CD14-positive monocyte (primary cell): Measurements from ENCODE around the gene ZNF552. TPM values are rescaled to one million over a fixed set of nuclear protein-coding genes. Genes with fewer than 3 reads are reported as not detected.
"Not testable (repeated sequence)": the region's sequence is repeated elsewhere in the genome, so short reads cannot be mapped to it uniquely, and the experiment has no call there.

Experiments used
- DNase-seq, 3 donors: peaks; one replicate each; pipeline ENCODE4 v3.0.0-alpha.2; 2011 to 2022
- H2AFZ ChIP-seq: 2 replicates; pipeline ENCODE4 v1.6.0; 2012; ENCODE audit warnings: mild to moderate bottlenecking, low read depth, low read length, inconsistent platforms; ENCODE audit not compliant: insufficient read depth, poor library complexity, severe bottlenecking
- H3K27ac ChIP-seq, 2 donors: 1 replicate in 1 of 2; 2 replicates in 1 of 2; pipeline ENCODE4 v1.5.1; 2012 to 2013; ENCODE audit warnings: low read length in 2 of 2, control low read depth in 1 of 2, inconsistent platforms in 1 of 2, low read depth in 1 of 2, mild to moderate bottlenecking in 1 of 2
- H3K27me3 ChIP-seq, 2 donors: one replicate each; pipeline versions ENCODE4 v1.6.0 to v1.6.1; 2011 to 2013; ENCODE audit warnings: low read length in 2 of 2; ENCODE audit not compliant: control insufficient read depth in 2 of 2, insufficient read depth in 2 of 2
- H3K36me3 ChIP-seq, 2 donors: replicated peaks in 1 of 2; 1 replicate in 1 of 2; 2 replicates in 1 of 2; pipeline versions ENCODE4 v1.5.1 to v1.6.1; 2012 to 2013; ENCODE audit warnings: low read length in 2 of 2, control low read depth in 1 of 2, inconsistent platforms in 1 of 2, mild to moderate bottlenecking in 1 of 2; ENCODE audit not compliant: insufficient read depth in 2 of 2, control insufficient read depth in 1 of 2
- H3K4me1 ChIP-seq, 2 donors: 1 replicate in 1 of 2; 2 replicates in 1 of 2; pipeline versions ENCODE4 v1.5.1 to v1.6.1; 2012 to 2013; ENCODE audit warnings: low read length in 2 of 2, control low read depth in 1 of 2, inconsistent platforms in 1 of 2, mild to moderate bottlenecking in 1 of 2, moderate library complexity in 1 of 2; ENCODE audit not compliant: insufficient read depth in 2 of 2, control insufficient read depth in 1 of 2
- H3K4me2 ChIP-seq: replicated peaks from 2 replicates; pipeline ENCODE3; 2012; ENCODE audit warnings: low read length, moderate library complexity, mild to moderate bottlenecking; ENCODE audit not compliant: poor library complexity, severe bottlenecking; ENCODE audit errors: extremely low read depth
- H3K4me3 ChIP-seq, 3 experiments: fragments of 200-600 bp in 1 of 3; sonication (generic) in 1 of 3; replicated peaks in 1 of 3; 1 replicate in 2 of 3; 2 replicates in 1 of 3; pipeline ENCODE4 v1.5.1; 2011 to 2013; ENCODE audit warnings: low read length in 3 of 3, mild to moderate bottlenecking in 3 of 3, control low read depth in 2 of 3, low read depth in 2 of 3, inconsistent platforms in 1 of 3, moderate library complexity in 1 of 3
- H3K79me2 ChIP-seq: 2 replicates; pipeline ENCODE4 v1.6.0; 2012; ENCODE audit warnings: mild to moderate bottlenecking, control low read depth, inconsistent platforms, low read length, moderate library complexity; ENCODE audit not compliant: insufficient read depth
- H3K9ac ChIP-seq: 2 replicates; pipeline ENCODE4 v1.6.0; 2017; ENCODE audit warnings: low read length, mild to moderate bottlenecking; ENCODE audit not compliant: insufficient read depth, poor library complexity, severe bottlenecking
- H3K9me3 ChIP-seq, 2 donors: replicated peaks in 1 of 2; 1 replicate in 1 of 2; 2 replicates in 1 of 2; pipeline versions ENCODE4 v1.5.1 to v1.6.1; 2012 to 2013; ENCODE audit warnings: low read length in 2 of 2, control low read depth in 1 of 2; ENCODE audit not compliant: control insufficient read depth in 1 of 2, insufficient read depth in 1 of 2
- H4K20me1 ChIP-seq: 2 replicates; pipeline ENCODE4 v1.6.0; 2012; ENCODE audit warnings: mild to moderate bottlenecking, low read length, control low read depth, moderate library complexity; ENCODE audit not compliant: insufficient read depth
- H3K27ac Mint-ChIP-seq, 7 donors: one replicate each; pipeline ENCODE4 v1.8.0; 2020; ENCODE audit warnings: mild to moderate bottlenecking in 7 of 7, mixed read lengths in 7 of 7, moderate library complexity in 6 of 7, inconsistent platforms in 2 of 7
- H3K27me3 Mint-ChIP-seq, 3 donors: one replicate each; pipeline ENCODE4 v1.8.0; 2021 to 2022; ENCODE audit warnings: low read depth in 3 of 3, mild to moderate bottlenecking in 3 of 3, mixed read lengths in 3 of 3, moderate library complexity in 3 of 3, inconsistent platforms in 1 of 3
- H3K36me3 Mint-ChIP-seq, 2 donors: one replicate each; pipeline ENCODE4 v1.8.0; 2020; ENCODE audit warnings: mixed read lengths in 2 of 2, inconsistent platforms in 1 of 2, mild to moderate bottlenecking in 1 of 2
- H3K4me1 Mint-ChIP-seq: one replicate; pipeline ENCODE4 v1.8.0; 2020; ENCODE audit warnings: mild to moderate bottlenecking, mixed read lengths
- H3K4me3 Mint-ChIP-seq, 2 donors: one replicate each; pipeline ENCODE4 v1.8.0; 2020; ENCODE audit warnings: mild to moderate bottlenecking in 2 of 2, mixed read lengths in 2 of 2, moderate library complexity in 1 of 2
- H3K9me3 Mint-ChIP-seq, 7 donors: one replicate each; pipeline ENCODE4 v1.8.0; 2020 to 2022; ENCODE audit warnings: mixed read lengths in 7 of 7, mild to moderate bottlenecking in 6 of 7, moderate library complexity in 6 of 7, inconsistent platforms in 2 of 7
- WGBS: methylation state at CpG from one replicate; pipeline ENCODE4 v1.1.5; 2013; ENCODE audit warnings: missing lambda C conversion rate; ENCODE audit not compliant: insufficient coverage; 5-methylcytosine and 5-hydroxymethylcytosine counted together
- intact Hi-C, 2 donors: fragments of 100-400 bp; cut with micrococcal nuclease; formaldehyde crosslinking; loops; one replicate each; pipeline versions ENCODE4 v1.15.0 to v1.15.1; 2023
- polyA plus RNA-seq, 3 donors: library from polyadenylated mRNA; depleted of rRNA in 1 of 3; unstranded in 2 of 3; stranded (reverse) in 1 of 3; fragments of 300-500 nt in 2 of 3; fragments of >200 nt in 1 of 3; fragmentation: Illumina TruSeq in 2 of 3; gene quantifications; 1 replicate in 2 of 3; 2 replicates in 1 of 3; pipeline ENCODE4 v1.2.3, GENCODE V29; 2012 to 2021
- TF ChIP-seq, protein P1 (sequence below): fragments of 200-600 bp; IDR thresholded peaks from one replicate; pipeline ENCODE4 v1.8.0; 2022; ENCODE audit warnings: antibody characterized with exemption, mild to moderate bottlenecking

ZNF552 gene
- polyA plus RNA-seq, 3 donors, result 2.0 to 4.3 (median 2.9) TPM

DNA sequence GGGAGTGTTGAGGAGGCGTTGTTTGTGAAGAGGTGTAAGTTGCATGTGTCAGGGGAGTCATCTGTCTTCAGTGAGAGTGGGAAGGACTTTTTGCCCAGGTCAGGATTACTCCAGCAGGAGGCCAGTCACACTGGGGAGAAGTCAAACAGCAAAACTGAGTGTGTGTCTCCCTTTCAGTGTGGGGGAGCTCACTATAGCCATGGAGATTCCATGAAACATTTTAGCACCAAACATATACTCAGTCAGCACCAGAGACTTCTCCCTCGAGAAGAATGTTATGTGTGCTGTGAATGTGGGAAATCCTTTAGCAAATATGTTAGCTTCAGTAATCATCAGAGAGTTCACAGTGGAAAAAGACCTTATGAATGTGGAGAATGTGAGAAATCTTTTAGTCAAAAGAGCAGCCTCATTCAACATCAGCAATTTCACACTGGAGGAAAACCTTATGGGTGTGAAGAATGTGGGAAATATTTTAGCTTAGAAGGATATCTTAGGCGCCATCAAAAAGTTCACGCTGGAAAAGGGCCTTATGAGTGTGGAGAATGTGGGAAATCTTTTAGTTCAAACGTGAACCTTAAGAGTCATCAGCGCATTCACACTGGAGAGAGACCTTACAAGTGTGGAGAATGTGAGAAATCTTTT is 26.5 kb upstream of the ZNF552 start:
- Histone ChIP-seq H3K27me3 (no peaks in the 10 kb centered on the region), H3K27ac (no peak overlapping the region), H3K9ac (no peak overlapping the region), H3K4me2 (no peak overlapping the region), H3K4me1 (no peaks in the 10 kb centered on the region), H3K79me2 (no peaks in the 10 kb centered on the region), H3K36me3 (peaks cover 10 to 59% of the 10 kb centered on the region in 2 donors), H3K4me3 (no peak overlapping the region), H2AFZ (no peak overlapping the region), H3K9me3 (no peaks in the 10 kb centered on the region), H4K20me1 (no peaks in the 10 kb centered on the region)
- Mint-ChIP-seq H3K36me3 (peaks cover 46 to 71% of the 10 kb centered on the region in 2 donors), H3K27me3 (peaks cover 0 to 2% (median 0%) of the 10 kb centered on the region in 3 donors), H3K9me3 (peaks cover 0 to 2% (median 0%) of the 10 kb centered on the region in 7 donors), H3K4me3 (no peak overlapping the region), H3K4me1 (no peaks in the 10 kb centered on the region), H3K27ac (no peak overlapping the region)
- 93% methylated on average over 4 of the region's 6 CpGs for WGBS
- intact Hi-C loops, result no loop called here
- TF ChIP-seq, protein P1, sequence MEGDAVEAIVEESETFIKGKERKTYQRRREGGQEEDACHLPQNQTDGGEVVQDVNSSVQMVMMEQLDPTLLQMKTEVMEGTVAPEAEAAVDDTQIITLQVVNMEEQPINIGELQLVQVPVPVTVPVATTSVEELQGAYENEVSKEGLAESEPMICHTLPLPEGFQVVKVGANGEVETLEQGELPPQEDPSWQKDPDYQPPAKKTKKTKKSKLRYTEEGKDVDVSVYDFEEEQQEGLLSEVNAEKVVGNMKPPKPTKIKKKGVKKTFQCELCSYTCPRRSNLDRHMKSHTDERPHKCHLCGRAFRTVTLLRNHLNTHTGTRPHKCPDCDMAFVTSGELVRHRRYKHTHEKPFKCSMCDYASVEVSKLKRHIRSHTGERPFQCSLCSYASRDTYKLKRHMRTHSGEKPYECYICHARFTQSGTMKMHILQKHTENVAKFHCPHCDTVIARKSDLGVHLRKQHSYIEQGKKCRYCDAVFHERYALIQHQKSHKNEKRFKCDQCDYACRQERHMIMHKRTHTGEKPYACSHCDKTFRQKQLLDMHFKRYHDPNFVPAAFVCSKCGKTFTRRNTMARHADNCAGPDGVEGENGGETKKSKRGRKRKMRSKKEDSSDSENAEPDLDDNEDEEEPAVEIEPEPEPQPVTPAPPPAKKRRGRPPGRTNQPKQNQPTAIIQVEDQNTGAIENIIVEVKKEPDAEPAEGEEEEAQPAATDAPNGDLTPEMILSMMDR, result no peak
- DNase-seq, result no peak

DNA sequence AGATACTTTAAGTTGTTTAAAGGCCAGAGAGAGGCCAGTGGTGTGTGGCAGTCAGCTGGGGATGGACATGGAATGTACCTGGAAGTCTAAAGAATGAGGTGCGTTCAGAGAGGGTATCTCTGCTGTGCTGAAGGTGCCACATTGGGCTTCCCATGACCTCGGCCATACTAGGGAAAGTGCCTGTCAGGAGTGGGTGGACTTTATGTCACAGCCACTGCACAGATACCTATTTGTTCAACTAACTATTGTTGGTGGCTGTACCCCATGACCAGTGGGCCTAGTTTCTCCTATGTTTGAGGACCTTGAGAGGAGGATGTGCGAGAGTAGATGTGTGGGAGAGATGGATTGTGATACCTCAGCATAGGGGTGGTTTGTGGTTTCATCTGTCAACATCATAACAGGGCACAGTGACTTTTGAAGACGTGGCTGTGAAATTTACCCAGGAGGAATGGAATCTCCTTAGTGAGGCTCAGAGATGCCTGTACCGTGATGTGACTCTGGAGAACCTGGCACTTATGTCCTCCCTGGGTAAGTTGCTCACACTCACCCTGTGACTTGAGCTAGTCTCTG is 24.0 kb upstream of the ZNF552 start:
- H3K4me1 ChIP-seq, H3K9me3 ChIP-seq, H3K27ac ChIP-seq, H4K20me1 ChIP-seq, DNase-seq, intact Hi-C loops, H3K27me3 Mint-ChIP-seq, H3K9ac ChIP-seq, H3K4me2 ChIP-seq, H3K79me2 ChIP-seq, H2AFZ ChIP-seq, H3K4me3 ChIP-seq, H3K4me1 Mint-ChIP-seq, H3K9me3 Mint-ChIP-seq, H3K27me3 ChIP-seq, H3K4me3 Mint-ChIP-seq: not testable (repeated sequence)
- peaks cover 10 to 42% of the 10 kb centered on the region in 2 donors for H3K36me3 ChIP-seq
- 100% methylated on average over 1 of the region's 5 CpGs for WGBS
- H3K27ac Mint-ChIP-seq, result peak overlapping the region in 1 of 7 donors; percentile 4
- H3K36me3 Mint-ChIP-seq, result peaks cover 38 to 59% of the 10 kb centered on the region in 2 donors

DNA sequence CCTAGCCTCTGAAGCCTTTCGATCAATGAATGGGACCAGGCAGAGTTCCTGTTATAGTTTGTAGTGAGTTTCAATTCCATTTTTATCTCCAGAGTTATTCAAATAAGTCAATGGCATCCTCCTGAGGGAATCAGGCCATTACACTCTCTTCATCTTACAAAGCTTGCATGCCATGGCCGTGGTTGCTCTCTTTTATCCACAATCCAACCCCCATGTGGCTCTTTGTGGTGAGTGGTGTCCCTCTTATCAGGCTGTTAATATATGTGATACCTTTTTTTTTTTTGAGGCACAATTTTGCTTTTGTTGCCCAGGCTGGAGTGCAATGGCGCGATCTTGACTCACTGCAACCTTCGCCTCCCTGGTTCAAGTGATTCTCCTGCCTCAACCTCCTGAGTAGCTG is 22.3 kb upstream of the ZNF552 start:
- WGBS, result 96% methylated on average over 3 of the region's 5 CpGs
- peaks cover 32 to 50% of the 10 kb centered on the region in 2 donors for H3K36me3 Mint-ChIP-seq
- H3K36me3 ChIP-seq, result peaks cover 10 to 28% of the 10 kb centered on the region in 2 donors
- H2AFZ ChIP-seq, H3K9ac ChIP-seq, H3K27me3 Mint-ChIP-seq, H3K4me1 ChIP-seq, H3K9me3 Mint-ChIP-seq, intact Hi-C loops, H3K4me1 Mint-ChIP-seq, H3K4me3 Mint-ChIP-seq, H3K27ac Mint-ChIP-seq, H3K4me2 ChIP-seq, DNase-seq, H3K79me2 ChIP-seq, H3K9me3 ChIP-seq, H3K27ac ChIP-seq, H3K4me3 ChIP-seq, H3K27me3 ChIP-seq, H4K20me1 ChIP-seq: not testable (repeated sequence)
